ENCODE data around the gene ASPN.

The ASPN gene

GRCh38 chr9:92480291-92480771 is 2.0 kb downstream of the ASPN start:
- Mint-ChIP-seq H3K4me1 (peaks cover 7% of the 10 kb centered on the region), H3K27me3 (no peaks in the 10 kb centered on the region), H3K4me3 (no peak overlapping the region), H3K27ac (ENCODE audit: low read depth) (no peak overlapping the region), H3K36me3 (ENCODE audit: insufficient read depth) (no peaks in the 10 kb centered on the region), H3K9me3 (no peaks in the 10 kb centered on the region)
- no peak for ATAC-seq (replicated peaks; ENCODE audit: extremely low read depth, poor library complexity, severe bottlenecking)
- DNase-seq (ENCODE audit: low spot score in 2 of 2), result no peak

GRCh38 chr9:92479346-92479745 is 3.0 kb downstream of the ASPN start:
- Mint-ChIP-seq H3K4me1 (peaks cover 7% of the 10 kb centered on the region), H3K27ac (ENCODE audit: low read depth) (no peak overlapping the region), H3K4me3 (no peak overlapping the region), H3K9me3 (no peaks in the 10 kb centered on the region), H3K27me3 (no peaks in the 10 kb centered on the region), H3K36me3 (ENCODE audit: insufficient read depth) (no peaks in the 10 kb centered on the region)
- no peak for DNase-seq (ENCODE audit: low spot score in 2 of 2)
- no peak for ATAC-seq (replicated peaks; ENCODE audit: extremely low read depth, poor library complexity, severe bottlenecking)

DNA sequence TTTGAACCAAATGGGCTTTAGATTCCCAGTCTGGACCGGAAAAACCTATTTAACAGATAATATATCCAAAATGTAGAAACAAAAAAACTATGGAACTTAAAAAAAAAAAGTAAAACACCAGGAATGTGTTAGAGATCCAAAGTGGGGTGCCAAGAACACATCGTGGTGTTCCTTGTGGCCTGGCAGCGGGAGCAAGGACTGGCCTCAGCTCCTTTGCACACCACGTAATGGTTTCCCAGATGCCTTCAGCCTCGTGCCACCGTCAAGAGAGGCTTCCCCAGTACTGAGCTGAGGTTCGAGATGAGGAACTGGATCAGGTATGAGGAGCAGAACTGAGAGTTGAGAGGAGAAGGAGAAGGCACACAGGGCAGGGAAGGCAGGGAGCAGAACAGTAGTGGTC is 3.5 kb downstream of the ASPN start:
- no peak for ATAC-seq (replicated peaks; ENCODE audit: extremely low read depth, poor library complexity, severe bottlenecking)
- no peaks in the 10 kb centered on the region for H3K36me3 Mint-ChIP-seq (ENCODE audit: insufficient read depth)
- no peak for DNase-seq (ENCODE audit: low spot score in 2 of 2)
- no peak overlapping the region for H3K27ac Mint-ChIP-seq (ENCODE audit: low read depth)
- H3K27me3 Mint-ChIP-seq, result no peaks in the 10 kb centered on the region
- H3K9me3 Mint-ChIP-seq, result no peaks in the 10 kb centered on the region
- peaks cover 7% of the 10 kb centered on the region for H3K4me1 Mint-ChIP-seq
- H3K4me3 Mint-ChIP-seq, result no peak overlapping the region

- no peak for DNase-seq (ENCODE audit: low spot score in 2 of 2)
- Mint-ChIP-seq H3K36me3 (ENCODE audit: insufficient read depth) (peaks cover under 1% of the 10 kb centered on the region), H3K4me1 (peaks cover 7% of the 10 kb centered on the region), H3K9me3 (no peaks in the 10 kb centered on the region), H3K4me3 (no peak overlapping the region), H3K27ac (ENCODE audit: low read depth) (no peak overlapping the region), H3K27me3 (no peaks in the 10 kb centered on the region)
- ATAC-seq (replicated peaks; ENCODE audit: extremely low read depth, poor library complexity, severe bottlenecking), result no peak
These were observed 5.3 kb downstream of the ASPN start for GRCh38 chr9:92476962-92477361.

DNA sequence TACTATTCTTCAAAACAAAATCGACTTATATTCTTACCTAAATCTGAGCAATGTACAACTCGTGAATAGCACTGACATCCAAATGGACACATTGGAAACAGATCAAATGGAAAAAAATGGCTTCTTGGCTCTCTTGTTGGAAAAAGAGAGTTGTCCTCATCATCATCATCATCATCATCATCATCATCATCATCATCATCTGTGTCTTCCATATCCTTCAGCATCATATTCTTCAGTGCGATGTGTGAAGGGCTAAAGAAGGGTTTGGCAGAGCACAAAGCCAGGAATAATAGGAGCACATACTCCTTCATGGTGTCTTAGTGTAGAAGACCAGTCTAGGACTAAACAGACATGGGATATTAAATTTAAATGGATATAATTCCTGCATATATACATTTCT is 7.7 kb downstream of the ASPN start:
- Mint-ChIP-seq H3K27me3 (no peaks in the 10 kb centered on the region), H3K4me1 (no peaks in the 10 kb centered on the region), H3K9me3 (no peaks in the 10 kb centered on the region), H3K27ac (ENCODE audit: low read depth) (no peak overlapping the region), H3K36me3 (ENCODE audit: insufficient read depth) (peaks cover 2% of the 10 kb centered on the region), H3K4me3 (no peak overlapping the region)
- DNase-seq (ENCODE audit: low spot score in 2 of 2) (no peak), ATAC-seq (replicated peaks; ENCODE audit: extremely low read depth, poor library complexity, severe bottlenecking) (no peak)

DNA sequence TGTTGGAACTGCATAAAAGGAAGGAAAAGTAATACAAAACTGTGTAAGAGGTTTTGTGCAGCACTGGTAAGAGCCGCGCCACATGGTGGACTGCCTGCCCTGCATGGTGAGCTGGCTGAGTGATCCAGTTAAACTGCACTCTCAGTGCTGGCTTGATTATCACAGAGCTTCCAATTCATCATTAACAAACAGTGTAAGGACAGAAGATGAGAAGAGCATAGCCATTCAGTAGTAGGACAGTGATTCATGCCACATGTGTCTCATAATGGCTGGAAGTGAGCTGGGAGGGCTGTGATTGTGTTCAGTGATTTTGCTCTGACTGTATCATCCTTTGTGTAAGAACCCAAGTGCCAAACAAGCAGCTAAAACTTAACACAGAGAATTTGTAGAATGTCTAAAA is 14.1 kb downstream of the ASPN start:
- DNase-seq (ENCODE audit: low spot score in 2 of 2) (no peak), ATAC-seq (replicated peaks; ENCODE audit: extremely low read depth, poor library complexity, severe bottlenecking) (no peak)
- H3K9me3 Mint-ChIP-seq, result no peaks in the 10 kb centered on the region
- peaks cover 2% of the 10 kb centered on the region for H3K36me3 Mint-ChIP-seq (ENCODE audit: insufficient read depth)
- no peak overlapping the region for H3K4me3 Mint-ChIP-seq
- H3K27ac Mint-ChIP-seq (ENCODE audit: low read depth), result no peak overlapping the region
- no peaks in the 10 kb centered on the region for H3K27me3 Mint-ChIP-seq
- no peaks in the 10 kb centered on the region for H3K4me1 Mint-ChIP-seq

DNA sequence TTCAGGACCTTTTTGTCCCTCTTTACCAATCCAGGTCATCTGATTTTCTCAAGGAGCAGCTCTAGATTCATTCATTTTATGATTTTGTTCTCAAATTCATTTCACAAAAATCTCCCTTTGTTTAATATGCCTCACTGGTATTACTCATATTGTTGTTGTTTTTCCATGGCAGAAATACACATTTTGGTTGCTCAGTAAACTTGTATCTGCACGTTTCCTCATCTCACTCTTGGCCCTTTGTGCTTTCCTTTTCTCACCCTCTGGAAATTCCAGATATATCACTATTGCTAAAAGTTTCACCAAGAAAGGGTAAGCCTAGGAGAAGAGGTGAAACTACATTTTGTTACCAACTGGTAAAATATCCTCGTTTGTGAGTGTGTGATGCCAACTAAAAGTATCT is 14.8 kb downstream of the ASPN start:
- DNase-seq (ENCODE audit: low spot score in 2 of 2) (no peak), ATAC-seq (replicated peaks; ENCODE audit: extremely low read depth, poor library complexity, severe bottlenecking) (no peak)
- Mint-ChIP-seq H3K4me1 (no peaks in the 10 kb centered on the region), H3K27ac (ENCODE audit: low read depth) (no peak overlapping the region), H3K9me3 (no peaks in the 10 kb centered on the region), H3K36me3 (ENCODE audit: insufficient read depth) (peaks cover 2% of the 10 kb centered on the region), H3K4me3 (no peak overlapping the region), H3K27me3 (no peaks in the 10 kb centered on the region)

- no peaks in the 10 kb centered on the region for H3K9me3 Mint-ChIP-seq
- no peaks in the 10 kb centered on the region for H3K27me3 Mint-ChIP-seq
- no peaks in the 10 kb centered on the region for H3K4me1 Mint-ChIP-seq
- no peak overlapping the region for H3K4me3 Mint-ChIP-seq
- H3K36me3 Mint-ChIP-seq (ENCODE audit: insufficient read depth), result peaks cover 2% of the 10 kb centered on the region
- ATAC-seq (replicated peaks; ENCODE audit: extremely low read depth, poor library complexity, severe bottlenecking) (no peak), DNase-seq (ENCODE audit: low spot score in 2 of 2) (no peak)
- no peak overlapping the region for H3K27ac Mint-ChIP-seq (ENCODE audit: low read depth)
These were observed 15.3 kb downstream of the ASPN start for GRCh38 chr9:92467041-92467440.

DNA sequence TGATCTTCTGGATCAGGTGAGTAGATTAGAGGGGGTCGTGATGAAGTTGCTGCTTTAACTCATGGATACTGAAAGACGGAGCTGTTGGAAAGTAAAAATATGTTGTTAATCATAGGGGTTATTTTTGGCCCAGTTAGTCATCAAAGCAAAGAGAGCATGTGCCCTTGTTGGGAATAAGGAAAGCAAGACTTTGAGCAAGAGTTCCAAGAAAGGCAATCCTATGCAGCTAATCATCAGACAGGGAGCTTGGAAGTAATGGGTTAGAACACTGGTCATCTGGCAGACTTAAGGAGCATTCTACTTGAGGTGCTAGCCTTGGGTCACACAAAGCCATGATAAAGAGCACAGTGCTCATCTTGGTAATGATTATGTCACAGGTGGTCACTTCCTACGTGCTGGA is 18.3 kb downstream of the ASPN start:
- no peaks in the 10 kb centered on the region for H3K36me3 Mint-ChIP-seq (ENCODE audit: insufficient read depth)
- no peak for ATAC-seq (replicated peaks; ENCODE audit: extremely low read depth, poor library complexity, severe bottlenecking)
- H3K27ac Mint-ChIP-seq (ENCODE audit: low read depth), result no peak overlapping the region
- H3K4me1 Mint-ChIP-seq, result no peaks in the 10 kb centered on the region
- DNase-seq (ENCODE audit: low spot score in 2 of 2), result no peak
- no peaks in the 10 kb centered on the region for H3K9me3 Mint-ChIP-seq
- no peaks in the 10 kb centered on the region for H3K27me3 Mint-ChIP-seq
- no peak overlapping the region for H3K4me3 Mint-ChIP-seq

- Mint-ChIP-seq H3K27ac (ENCODE audit: low read depth) (no peak overlapping the region), H3K4me1 (no peaks in the 10 kb centered on the region), H3K4me3 (no peak overlapping the region), H3K9me3 (no peaks in the 10 kb centered on the region), H3K27me3 (no peaks in the 10 kb centered on the region), H3K36me3 (ENCODE audit: insufficient read depth) (no peaks in the 10 kb centered on the region)
- no peak for ATAC-seq (replicated peaks; ENCODE audit: extremely low read depth, poor library complexity, severe bottlenecking)
- no peak for DNase-seq (ENCODE audit: low spot score in 2 of 2)
These were observed 18.9 kb downstream of the ASPN start for GRCh38 chr9:92463387-92463786.

DNA sequence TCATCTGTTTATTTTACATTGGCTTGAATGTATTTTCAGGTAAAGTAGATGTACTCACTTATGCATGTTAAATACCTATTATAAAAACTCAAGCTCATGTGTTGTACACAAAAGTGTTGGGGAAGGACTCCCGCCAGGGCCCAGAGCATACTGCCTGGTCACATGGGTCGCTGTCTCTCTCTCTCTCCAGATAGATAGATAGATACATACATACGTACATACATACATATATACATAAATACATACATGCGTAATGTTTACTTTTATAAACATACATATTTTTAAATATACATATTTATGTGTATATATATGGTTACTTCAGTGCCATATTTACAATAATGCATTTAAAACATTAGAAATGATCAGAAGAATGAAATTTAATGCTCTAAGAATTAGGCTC is 24.7 kb downstream of the ASPN start:
- Mint-ChIP-seq H3K27ac (ENCODE audit: low read depth) (no peak overlapping the region), H3K4me3 (no peak overlapping the region), H3K9me3 (no peaks in the 10 kb centered on the region), H3K4me1 (no peaks in the 10 kb centered on the region), H3K27me3 (no peaks in the 10 kb centered on the region), H3K36me3 (ENCODE audit: insufficient read depth) (no peaks in the 10 kb centered on the region)
- no peak for ATAC-seq (replicated peaks; ENCODE audit: extremely low read depth, poor library complexity, severe bottlenecking)
- no peak for DNase-seq (ENCODE audit: low spot score in 2 of 2)

DNA sequence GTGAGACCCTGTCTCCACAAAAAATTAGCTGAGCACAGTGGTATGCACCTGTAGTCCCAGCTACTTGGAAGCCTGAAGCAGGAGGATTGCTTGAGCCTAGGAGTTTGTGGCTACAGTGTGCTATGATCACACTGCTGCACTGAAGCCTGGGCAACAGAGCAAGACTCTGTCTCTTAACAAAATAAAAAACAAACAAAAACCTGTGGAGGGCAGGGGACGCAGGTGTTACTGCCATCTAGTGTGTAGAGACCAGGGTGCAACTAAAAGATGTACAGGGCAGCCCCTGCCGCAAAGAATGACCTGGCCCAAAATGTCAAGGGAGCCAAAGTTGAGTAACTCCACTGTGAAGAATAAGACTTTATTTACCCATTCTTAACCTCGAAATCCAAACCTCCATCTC is 27.1 kb downstream of the ASPN start:
- Mint-ChIP-seq H3K4me3 (no peak overlapping the region), H3K27me3 (no peaks in the 10 kb centered on the region), H3K36me3 (ENCODE audit: insufficient read depth) (no peaks in the 10 kb centered on the region), H3K4me1 (no peaks in the 10 kb centered on the region), H3K27ac (ENCODE audit: low read depth) (no peak overlapping the region), H3K9me3 (no peaks in the 10 kb centered on the region)
- no peak for DNase-seq (ENCODE audit: low spot score in 2 of 2)
- no peak for ATAC-seq (replicated peaks; ENCODE audit: extremely low read depth, poor library complexity, severe bottlenecking)

GRCh38 chr9:92446536-92446935 is 35.8 kb downstream of the ASPN start:
- DNase-seq (ENCODE audit: low spot score in 2 of 2) (no peak), ATAC-seq (replicated peaks; ENCODE audit: extremely low read depth, poor library complexity, severe bottlenecking) (no peak)
- no peaks in the 10 kb centered on the region for H3K27me3 Mint-ChIP-seq
- H3K4me1 Mint-ChIP-seq, result no peaks in the 10 kb centered on the region
- H3K27ac Mint-ChIP-seq (ENCODE audit: low read depth), result peak overlapping the region; percentile 51
- no peak overlapping the region for H3K4me3 Mint-ChIP-seq
- H3K36me3 Mint-ChIP-seq (ENCODE audit: insufficient read depth), result no peaks in the 10 kb centered on the region
- H3K9me3 Mint-ChIP-seq, result no peaks in the 10 kb centered on the region

- Mint-ChIP-seq H3K27ac (ENCODE audit: low read depth) (no peak overlapping the region), H3K9me3 (no peaks in the 10 kb centered on the region), H3K4me3 (no peak overlapping the region), H3K4me1 (peaks cover 14% of the 10 kb centered on the region), H3K27me3 (no peaks in the 10 kb centered on the region), H3K36me3 (ENCODE audit: insufficient read depth) (peaks cover 2% of the 10 kb centered on the region)
- DNase-seq (ENCODE audit: low spot score in 2 of 2) (no peak), ATAC-seq (replicated peaks; ENCODE audit: extremely low read depth, poor library complexity, severe bottlenecking) (no peak)
These were observed 37.5 kb downstream of the ASPN start for GRCh38 chr9:92444841-92445240.

Measured in central memory CD8-positive, alpha-beta T cell (primary cell).